Lower lobe of right lung (tissue), 2 donors: Measurements from ENCODE around the gene GPM6B. TPM values are rescaled to one million over a fixed set of nuclear protein-coding genes. Genes with fewer than 3 reads are reported as not detected.

ENCODE experiments used
- ATAC-seq, 2 donors: fragments of 200-7000 bp; cut with Tn5 transposase; one replicate each; pipeline ENCODE4 v1.9.1; 2020 to 2022; ENCODE audit warnings: mild to moderate bottlenecking in 2 of 2, moderate library complexity in 2 of 2
- DNase-seq: peaks from one replicate; pipeline ENCODE4 v3.0.0-alpha.2; 2020
- H3K27ac ChIP-seq: fragments of 200-600 bp; one replicate; pipeline ENCODE4 v1.8.0; 2022
- H3K27me3 ChIP-seq: fragments of 200-600 bp; one replicate; pipeline ENCODE4 v1.8.0; 2022; ENCODE audit warnings: low read depth
- H3K36me3 ChIP-seq: fragments of 200-600 bp; one replicate; pipeline ENCODE4 v1.8.0; 2022; ENCODE audit warnings: mild to moderate bottlenecking
- H3K4me1 ChIP-seq: fragments of 200-600 bp; one replicate; pipeline ENCODE4 v1.8.0; 2022
- H3K4me3 ChIP-seq: fragments of 200-600 bp; one replicate; pipeline ENCODE4 v1.8.0; 2022; ENCODE audit warnings: mild to moderate bottlenecking
- H3K9me3 ChIP-seq: fragments of 200-600 bp; one replicate; pipeline ENCODE4 v1.8.0; 2022
- CTCF ChIP-seq: fragments of 200-600 bp; IDR thresholded peaks from one replicate; pipeline ENCODE4 v1.8.0; 2022; ENCODE audit warnings: antibody characterized with exemption, mild to moderate bottlenecking
- intact Hi-C: fragments of 100-400 bp; cut with DNase I; formaldehyde crosslinking; loops from one replicate; pipeline ENCODE4 v1.11.0; 2022
- long read RNA-seq: library from polyadenylated mRNA; unstranded; transcript quantifications from one replicate; pipeline ENCODE4 v2.0.0, GENCODE V29; 2021
- total RNA-seq: library from RNA; stranded (reverse); fragmentation: NEBNext Ultra II Directional; extraction: Animal tissue kit (Norgen Biotek cat#: 25700); gene quantifications from one replicate; pipeline ENCODE4 v1.2.1, GENCODE V29; 2021
- donor health status: DM: no; HTN: yes; CAD: no; lungs with severe emphysema.

The GPM6B gene
- total RNA-seq, result 21.6 TPM
- long read RNA-seq, transcript GPM6B-205 (7 exons, 3,957 nt), result major isoform, 26 of 52 reads
- long read RNA-seq, partial matches to known transcripts, result 9 of 52 reads
- long read RNA-seq, other reads (novel, unspliced or antisense), result 13 of 52 reads

DNA sequence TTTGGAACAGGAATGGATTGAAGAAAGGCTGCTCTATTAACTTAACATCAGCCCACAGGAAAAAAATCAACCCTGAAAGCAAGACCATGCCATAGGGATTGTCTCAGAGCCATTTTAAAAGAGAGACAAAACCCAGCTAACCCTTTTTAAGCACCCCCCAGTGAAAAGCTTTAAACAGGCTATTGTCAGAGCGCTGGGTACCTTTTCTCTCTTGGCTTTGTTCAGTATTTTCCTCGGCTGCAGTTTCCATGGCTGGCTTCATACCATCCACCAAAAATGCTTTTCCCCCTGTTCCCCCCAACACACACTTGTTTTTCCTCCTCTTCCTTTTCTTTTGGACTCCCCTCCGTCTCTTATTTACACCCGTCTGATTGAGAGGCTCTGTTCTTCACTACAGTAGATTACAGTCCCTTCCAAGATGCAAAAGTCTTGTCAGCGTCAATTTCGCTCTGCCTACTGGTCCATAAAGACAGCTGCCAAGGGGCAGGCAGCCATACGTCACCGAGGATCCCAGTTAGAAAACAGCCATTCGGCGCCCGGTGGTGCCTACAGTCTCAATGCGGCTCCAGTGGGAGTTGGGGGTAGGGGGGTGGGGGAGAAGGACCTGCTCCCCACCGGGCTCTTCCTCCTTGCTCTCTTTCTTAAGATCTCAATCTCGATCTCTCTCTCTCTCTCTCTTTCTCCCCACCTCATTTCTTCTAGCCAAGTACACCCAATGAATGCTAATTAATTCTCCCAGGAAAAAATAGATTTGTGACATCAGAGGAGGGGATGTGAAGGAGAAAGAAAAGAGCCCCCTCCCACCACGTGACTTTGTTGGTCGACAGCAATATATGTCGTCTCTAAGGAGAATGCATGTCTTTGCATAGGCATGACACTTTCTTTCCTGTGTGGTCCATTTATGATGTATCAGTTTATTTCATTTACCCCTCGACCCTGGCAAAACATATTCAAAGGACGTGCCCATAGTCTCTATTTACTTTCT, at the start of gene GPM6B:
GPM6B (minus strand) TSS at position 451 of the 985 bp plus-strand sequence; CDS start at position 262, 189 bp downstream.
- no peaks in the 10 kb centered on the region for H3K9me3 ChIP-seq
- intact Hi-C loops, result no loop called here
- no peak for ATAC-seq
- H3K27ac ChIP-seq, result no peak within 1 kb of the TSS
- TF ChIP-seq CTCF, result no peak
- H3K27me3 ChIP-seq, result no peaks in the 10 kb centered on the region
- H3K4me3 ChIP-seq, result no peak within 1 kb of the TSS
- H3K36me3 ChIP-seq, result no peaks in the 10 kb centered on the region
- H3K4me1 ChIP-seq, result no peaks in the 10 kb centered on the region
- DNase-seq, result no peak

- DNase-seq (no peak), ATAC-seq (no peak)
- Histone ChIP-seq H3K27me3 (no peaks in the 10 kb centered on the region), H3K36me3 (no peaks in the 10 kb centered on the region), H3K4me1 (no peaks in the 10 kb centered on the region), H3K9me3 (no peaks in the 10 kb centered on the region), H3K4me3 (no peak overlapping the region), H3K27ac (no peak overlapping the region)
- TF ChIP-seq CTCF, result no peak
- intact Hi-C loops, result no loop called here
Observed at GRCh38 chrX:13864264-13864663, 47.4 kb upstream of the GPM6B start.

DNA sequence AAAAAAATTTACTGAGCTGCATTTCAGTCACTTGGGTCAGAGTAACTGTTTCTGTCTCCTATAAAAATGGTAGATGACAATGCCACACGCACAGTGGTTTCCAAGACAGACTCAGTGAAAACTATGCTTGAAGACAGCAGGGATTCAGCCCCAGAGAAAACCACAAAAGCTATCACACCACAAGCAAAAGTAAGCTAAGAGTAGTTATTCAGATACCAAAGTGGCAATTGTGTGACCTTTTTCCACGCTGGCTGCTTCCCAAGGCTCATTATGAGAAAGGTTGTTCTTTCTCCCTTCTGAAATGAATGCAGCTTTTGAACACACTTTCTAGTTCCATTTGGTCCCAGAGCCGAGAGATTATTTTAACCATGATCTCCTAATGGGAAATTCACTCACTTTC, 46.4 kb upstream of the GPM6B start:
- no peak overlapping the region for H3K4me3 ChIP-seq
- DNase-seq, result no peak
- intact Hi-C loops, result no loop called here
- no peaks in the 10 kb centered on the region for H3K9me3 ChIP-seq
- TF ChIP-seq CTCF, result no peak
- H3K27me3 ChIP-seq, result no peaks in the 10 kb centered on the region
- H3K4me1 ChIP-seq, result no peaks in the 10 kb centered on the region
- H3K27ac ChIP-seq, result no peak overlapping the region
- ATAC-seq, result no peak
- no peaks in the 10 kb centered on the region for H3K36me3 ChIP-seq

DNA sequence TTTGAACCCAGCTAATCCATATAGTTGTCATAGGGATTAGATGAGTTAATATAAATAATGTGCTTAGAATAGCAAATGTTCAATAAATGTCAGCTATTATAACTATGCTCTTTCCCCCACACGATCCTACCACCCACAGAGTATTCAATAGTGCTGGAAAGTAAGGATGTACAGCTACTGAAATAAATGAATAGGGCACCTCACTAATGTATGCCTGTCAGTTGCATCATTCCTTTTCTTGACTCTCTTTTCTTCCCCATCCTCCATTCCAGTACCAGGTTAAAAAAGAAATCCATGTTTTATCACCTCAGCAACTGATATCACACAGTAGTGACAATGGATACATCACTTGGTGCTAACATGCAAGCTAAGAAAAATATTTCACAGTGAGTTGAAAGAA, 42.8 kb upstream of the GPM6B start:
- intact Hi-C loops, result no loop called here
- DNase-seq, result no peak
- no peak for TF ChIP-seq CTCF

DNA sequence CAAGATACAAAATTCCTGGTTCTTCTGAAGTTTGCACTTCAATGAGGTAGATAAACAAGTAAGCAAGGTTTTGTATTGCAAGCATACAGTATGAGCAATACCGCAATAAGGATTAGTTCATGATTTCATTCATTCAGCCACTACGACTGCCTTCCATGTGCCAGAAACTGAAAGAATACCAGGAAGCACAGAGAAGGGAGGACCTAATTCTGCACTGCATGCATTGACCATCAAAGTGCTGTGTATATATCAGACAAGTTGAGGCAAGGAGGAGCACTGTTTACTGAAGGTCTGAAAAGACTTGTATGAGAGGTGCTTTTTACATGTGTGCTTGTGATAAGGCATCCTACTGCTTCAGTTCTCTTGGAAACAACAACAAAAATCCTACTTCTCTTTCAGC, 40.9 kb upstream of the GPM6B start:
- TF ChIP-seq CTCF, result no peak
- Histone ChIP-seq H3K27me3 (no peaks in the 10 kb centered on the region), H3K27ac (no peak overlapping the region), H3K9me3 (no peaks in the 10 kb centered on the region), H3K36me3 (no peaks in the 10 kb centered on the region), H3K4me3 (no peak overlapping the region), H3K4me1 (no peaks in the 10 kb centered on the region)
- no peak for DNase-seq
- intact Hi-C loops, result no loop called here
- no peak for ATAC-seq

More for the DNA sequence above, 42.8 kb upstream of the GPM6B start:
- Histone ChIP-seq H3K9me3 (no peaks in the 10 kb centered on the region), H3K27me3 (no peaks in the 10 kb centered on the region), H3K4me1 (no peaks in the 10 kb centered on the region), H3K36me3 (no peaks in the 10 kb centered on the region), H3K4me3 (no peak overlapping the region), H3K27ac (no peak overlapping the region)
- ATAC-seq, result no peak
